Muscle of leg (tissue), 11 donors: ENCODE results near the gene RBM6. TPM values are rescaled to one million over a fixed set of nuclear protein-coding genes. Genes with fewer than 3 reads are reported as not detected.
"Not testable (repeated sequence)": the region's sequence is repeated elsewhere in the genome, so short reads cannot be mapped to it uniquely, and the experiment has no call there.

Experiments
- DNase-seq: peaks from one replicate; pipeline ENCODE4 v3.0.0; 2013
- H3K27ac ChIP-seq: one replicate; pipeline ENCODE4 v1.5.1; 2013; ENCODE audit warnings: mild to moderate bottlenecking, low read length, control low read depth
- H3K27me3 ChIP-seq: one replicate; pipeline ENCODE4 v1.6.1; 2013; ENCODE audit warnings: low read length; ENCODE audit not compliant: control insufficient read depth, insufficient read depth
- H3K36me3 ChIP-seq: one replicate; pipeline ENCODE4 v1.6.1; 2013; ENCODE audit warnings: low read length; ENCODE audit not compliant: control insufficient read depth, insufficient read depth
- H3K4me1 ChIP-seq: one replicate; pipeline ENCODE4 v1.6.1; 2013; ENCODE audit warnings: low read length; ENCODE audit not compliant: control insufficient read depth, insufficient read depth
- H3K4me3 ChIP-seq: one replicate; pipeline ENCODE4 v1.5.1; 2013; ENCODE audit warnings: low read length, control low read depth
- H3K9me3 ChIP-seq: replicated peaks from 2 replicates; pipeline ENCODE4 v1.6.1; 2013; ENCODE audit warnings: low read depth, low read length; ENCODE audit not compliant: control insufficient read depth
- WGBS: methylation state at CpG from one replicate; pipeline ENCODE4 v1.1.5; 2013; ENCODE audit warnings: missing lambda C conversion rate; ENCODE audit not compliant: insufficient coverage; 5-methylcytosine and 5-hydroxymethylcytosine counted together
- polyA plus RNA-seq, 8 donors: library from polyadenylated mRNA; unstranded; fragments of 120-200 nt; gene quantifications; one replicate each; pipeline versions ENCODE4 v1.2.1 to v1.2.3, GENCODE V29; 2013; ENCODE audit warnings: inconsistent platforms in 1 of 8, low replicate concordance in 1 of 8; ENCODE audit not compliant: insufficient read length in 8 of 8, insufficient read depth in 1 of 8
- total RNA-seq: library from RNA; stranded (reverse); fragments of 120-200 nt; gene quantifications from one replicate; pipeline ENCODE4 v1.2.4, GENCODE V29; 2013

The RBM6 gene
- total and polyA plus RNA-seq, 9 donors: 58.9 to 87.9 (median 65.9) TPM

DNA sequence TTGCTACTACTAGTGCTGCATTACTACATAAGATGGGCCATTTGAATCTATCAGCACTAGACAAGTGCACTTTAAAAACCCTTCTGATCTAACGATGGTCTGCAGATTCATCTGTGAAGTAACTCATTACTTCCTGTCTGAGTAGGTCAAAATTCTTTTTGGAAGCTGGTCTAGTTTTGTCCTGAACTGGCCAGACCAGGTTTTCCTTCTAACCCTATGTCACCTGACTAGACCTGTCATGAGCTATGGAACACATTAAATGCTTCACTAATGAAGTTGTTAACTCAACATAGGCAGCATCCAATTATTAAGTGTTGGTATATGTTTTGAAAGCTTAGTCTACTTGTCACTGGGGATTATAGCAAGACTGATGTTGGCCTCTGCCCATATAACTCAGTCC is 138.7 kb downstream of the RBM6 start:
- Histone ChIP-seq H3K4me3 (no peak overlapping the region), H3K27ac (no peak overlapping the region), H3K9me3 (no peaks in the 10 kb centered on the region), H3K4me1 (no peaks in the 10 kb centered on the region), H3K27me3 (no peaks in the 10 kb centered on the region), H3K36me3 (peaks cover 28% of the 10 kb centered on the region)
- DNase-seq: no peak
- no CpG with 5 or more reads among the region's 1 CpG for WGBS

DNA sequence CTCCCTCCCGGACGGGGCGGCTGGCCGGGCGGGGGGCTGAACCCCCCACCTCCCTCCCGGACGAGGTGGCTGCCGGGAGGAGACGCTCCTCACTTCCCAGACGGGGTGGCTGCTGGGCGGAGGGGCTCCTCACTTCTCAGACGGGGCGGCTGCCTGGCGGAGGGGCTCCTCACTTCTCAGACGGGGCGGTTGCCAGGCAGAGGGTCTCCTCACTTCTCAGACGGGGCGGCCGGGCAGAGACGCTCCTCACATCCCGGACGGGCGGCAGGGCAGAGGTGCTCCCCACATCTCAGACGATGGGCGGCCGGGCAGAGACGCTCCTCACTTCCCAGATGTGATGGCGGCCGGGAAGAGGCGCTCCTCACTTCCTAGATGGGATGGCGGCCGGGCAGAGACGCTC is 145.0 kb downstream of the RBM6 start:
- not testable (repeated sequence) for DNase-seq
- WGBS: no CpG with 5 or more reads among the region's 33 CpGs

DNA sequence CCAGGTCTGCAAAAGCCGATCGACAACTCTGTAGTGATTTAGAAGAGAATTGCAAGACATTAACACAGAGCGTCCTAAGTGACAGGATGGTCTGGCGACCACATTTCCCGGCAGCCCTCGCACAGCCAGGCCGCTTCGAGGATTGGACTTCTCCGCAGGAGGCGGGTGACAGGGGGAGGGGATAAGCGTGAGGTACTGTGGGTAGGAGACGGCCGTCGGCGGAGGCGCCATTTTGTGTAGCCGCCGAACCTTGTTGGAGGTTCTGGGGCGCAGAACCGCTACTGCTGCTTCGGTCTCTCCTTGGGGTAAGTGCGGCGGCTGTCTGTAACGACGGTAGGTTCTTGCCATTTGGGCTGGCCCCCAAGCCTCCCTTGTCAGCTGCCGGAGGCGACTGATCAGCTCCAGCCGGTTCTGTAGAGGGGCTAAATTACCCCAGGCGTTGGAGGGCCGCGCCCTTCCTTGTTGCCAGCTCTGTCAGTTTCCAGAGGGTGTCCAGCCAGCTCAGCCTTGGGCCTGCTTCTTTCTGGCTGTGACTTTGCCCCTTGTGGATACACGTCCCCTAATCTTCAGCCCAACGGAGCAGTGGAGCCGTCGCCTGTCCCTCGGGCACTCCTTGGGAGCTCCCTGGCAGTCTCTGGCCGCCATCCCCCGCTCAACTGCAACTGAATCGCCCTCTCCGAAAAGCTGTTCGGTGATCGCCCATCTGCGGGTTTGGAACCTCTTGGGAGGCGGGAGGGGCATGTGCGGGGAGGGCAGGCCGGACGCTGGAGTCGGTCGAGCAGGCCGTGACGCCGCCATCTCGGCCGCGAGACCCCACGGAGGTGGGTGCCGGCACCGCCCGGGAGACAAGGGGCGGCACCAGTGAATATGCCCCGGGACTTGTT is 149.0 kb downstream of the RBM6 start, which contains the start of gene RBM5:
RBM5 (plus strand) TSS at position 195 of the 884 bp plus-strand sequence. CDS start 1,516 bp downstream, outside the sequence.
- peak within 1 kb of the TSS; percentile 90 for H3K27ac ChIP-seq
- no peaks in the 10 kb centered on the region for H3K9me3 ChIP-seq
- peak within 1 kb of the TSS; percentile 68 for H3K4me3 ChIP-seq
- H3K4me1 ChIP-seq: peaks cover 4% of the 10 kb centered on the region
- H3K27me3 ChIP-seq: no peaks in the 10 kb centered on the region
- peaks cover 33% of the 10 kb centered on the region for H3K36me3 ChIP-seq
- DNase-seq: peak; percentile 97
- under 1% methylated on average over 61 of the region's 61 CpGs for WGBS

More for the DNA sequence above, 145.0 kb downstream of the RBM6 start:
- not testable (repeated sequence) for H3K9me3 ChIP-seq, H3K27me3 ChIP-seq, H3K27ac ChIP-seq, H3K36me3 ChIP-seq, H3K4me3 ChIP-seq, H3K4me1 ChIP-seq

DNA sequence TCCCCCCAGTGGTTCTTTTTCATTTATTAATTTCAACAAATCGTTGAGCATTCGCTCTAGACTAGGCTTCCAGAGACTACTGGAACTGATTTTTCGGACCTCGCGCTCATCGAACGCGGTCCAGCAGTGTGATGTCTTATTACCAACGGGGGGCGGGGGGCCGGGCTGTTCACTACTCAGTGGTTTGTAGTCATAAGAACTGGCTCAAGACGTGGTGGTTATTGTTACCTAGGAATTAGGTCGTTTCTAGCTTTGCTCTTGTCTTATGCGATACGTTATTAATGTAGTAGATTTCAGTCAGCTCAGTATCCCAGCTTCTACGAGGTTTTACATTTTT is 149.6 kb downstream of the RBM6 start:
- Histone ChIP-seq H3K27me3 (no peaks in the 10 kb centered on the region), H3K9me3 (no peaks in the 10 kb centered on the region), H3K4me1 (peaks cover 4% of the 10 kb centered on the region), H3K4me3 (peak overlapping the region; percentile 68), H3K27ac (peak overlapping the region; percentile 90), H3K36me3 (peaks cover 38% of the 10 kb centered on the region)
- DNase-seq: peak; percentile 49
- 0% methylated on average over 9 of the region's 16 CpGs for WGBS

DNA sequence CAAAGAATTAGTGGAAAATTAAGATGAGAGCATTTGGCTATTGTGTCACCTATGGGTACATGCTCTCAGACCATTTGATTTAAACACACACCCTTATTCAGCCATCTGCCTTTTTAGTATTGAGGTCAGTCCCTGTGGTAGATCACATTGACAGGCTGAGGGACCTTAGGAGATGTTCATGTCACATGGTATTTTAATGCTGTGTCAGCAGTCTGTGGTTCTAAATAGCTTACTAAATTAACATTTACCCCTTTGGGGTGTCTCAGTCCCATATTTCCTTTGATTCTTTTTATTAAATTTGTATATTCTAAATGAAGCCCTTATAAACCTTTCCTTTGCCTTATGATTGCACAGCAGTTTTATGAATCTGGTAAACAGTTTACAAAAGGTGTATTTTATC is 151.0 kb downstream of the RBM6 start:
- H3K4me1 ChIP-seq: peaks cover 4% of the 10 kb centered on the region
- no peaks in the 10 kb centered on the region for H3K9me3 ChIP-seq
- H3K27me3 ChIP-seq: no peaks in the 10 kb centered on the region
- H3K4me3 ChIP-seq: no peak overlapping the region
- peaks cover 50% of the 10 kb centered on the region for H3K36me3 ChIP-seq
- H3K27ac ChIP-seq: no peak overlapping the region
- DNase-seq: no peak

DNA sequence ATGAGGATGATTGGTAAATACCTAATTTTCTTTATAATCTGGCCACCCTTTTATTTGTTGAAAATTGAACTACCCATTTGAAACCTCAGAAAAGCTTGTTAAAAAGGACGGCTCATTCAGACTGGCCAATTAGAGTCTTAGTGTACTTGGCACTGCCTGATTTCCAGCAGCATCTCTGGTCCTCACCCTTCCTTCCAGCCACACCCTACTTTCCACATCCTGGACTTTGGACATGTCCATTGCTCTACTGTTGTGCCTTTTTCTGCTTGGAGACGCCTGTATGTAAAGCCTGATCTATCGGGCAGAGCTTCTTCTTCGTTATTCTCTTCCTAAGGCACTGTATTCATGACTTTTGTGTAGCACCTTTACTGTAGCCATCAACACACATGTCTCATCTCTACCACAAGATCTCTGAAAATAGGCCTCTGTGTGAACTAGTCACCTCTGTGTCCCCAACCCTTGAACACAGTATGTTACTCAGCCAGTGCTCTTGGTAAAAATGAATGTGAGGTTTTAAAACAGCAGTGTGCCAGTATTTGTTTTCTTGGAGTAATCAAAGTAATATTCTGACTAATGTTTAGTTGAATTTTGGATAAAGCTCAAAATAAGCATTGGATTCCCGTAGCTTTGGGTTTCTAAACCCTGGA is 155.5 kb downstream of the RBM6 start:
- Histone ChIP-seq H3K9me3 (no peaks in the 10 kb centered on the region), H3K4me3 (no peak overlapping the region), H3K27me3 (no peaks in the 10 kb centered on the region), H3K36me3 (peaks cover 86% of the 10 kb centered on the region), H3K4me1 (peaks cover 3% of the 10 kb centered on the region), H3K27ac (no peak overlapping the region)
- 93% methylated on average over 4 of the region's 5 CpGs for WGBS
- DNase-seq: no peak

DNA sequence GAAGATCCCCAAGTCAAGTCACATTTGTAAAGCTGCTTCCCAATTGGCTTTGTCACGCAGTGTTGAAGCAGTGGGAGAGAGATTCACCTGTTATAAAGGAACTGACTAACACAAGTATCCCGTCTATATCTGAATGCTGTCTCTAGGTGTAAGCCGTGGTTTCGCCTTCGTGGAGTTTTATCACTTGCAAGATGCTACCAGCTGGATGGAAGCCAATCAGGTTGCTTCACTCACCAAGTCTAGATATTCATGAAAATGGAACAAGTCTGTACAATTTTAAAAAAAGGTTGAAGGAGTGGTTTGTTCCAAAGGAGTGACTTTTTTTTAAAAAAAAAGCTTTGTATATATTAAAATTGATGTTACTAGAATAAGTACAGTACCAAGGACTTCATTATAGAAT is 160.4 kb downstream of the RBM6 start:
- Histone ChIP-seq H3K36me3 (peaks cover 87% of the 10 kb centered on the region), H3K4me1 (no peaks in the 10 kb centered on the region), H3K27ac (no peak overlapping the region), H3K27me3 (no peaks in the 10 kb centered on the region), H3K9me3 (no peaks in the 10 kb centered on the region), H3K4me3 (no peak overlapping the region)
- no peak for DNase-seq
- WGBS: no CpG with 5 or more reads among the region's 5 CpGs

DNA sequence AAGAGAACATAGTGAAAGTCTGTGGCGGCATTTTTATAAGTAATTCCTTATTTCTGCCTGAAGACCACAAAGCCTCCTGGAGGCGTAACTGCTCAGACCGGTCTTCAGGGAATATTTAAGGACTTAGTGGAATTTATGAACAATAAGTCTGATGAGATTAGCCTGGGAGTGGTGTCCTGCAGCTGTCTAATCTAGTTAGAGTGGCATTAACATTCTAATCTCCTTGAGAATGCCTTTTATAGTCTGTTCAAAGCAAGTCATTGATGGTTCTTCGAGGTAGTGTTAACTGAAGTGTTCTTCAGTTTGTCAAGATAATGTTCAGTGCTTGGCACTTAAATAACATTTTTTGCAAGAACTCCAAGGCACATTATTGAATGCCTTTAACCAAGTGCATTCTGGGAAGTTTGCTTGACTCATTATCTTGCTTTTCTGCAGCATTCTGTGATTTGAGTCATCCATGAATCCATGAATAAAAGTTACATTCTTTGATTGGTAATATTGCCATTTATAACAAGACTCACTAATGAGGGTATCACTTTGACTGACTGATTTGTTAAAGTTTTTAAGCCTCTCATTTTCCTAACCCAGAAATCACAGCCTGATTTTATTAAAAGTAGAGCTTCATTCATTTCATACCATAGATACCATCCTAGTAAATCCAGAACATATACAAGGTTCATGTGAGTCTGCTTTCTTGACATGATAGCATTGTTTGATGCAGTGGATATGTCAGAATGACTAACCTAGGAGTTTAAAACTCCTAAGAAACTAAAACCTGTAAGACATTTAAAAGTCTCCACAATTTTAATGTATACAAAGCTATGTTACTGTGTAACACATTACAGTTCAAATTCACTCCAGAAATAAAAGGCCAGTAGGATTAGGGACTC is 161.3 kb downstream of the RBM6 start:
- Histone ChIP-seq H3K9me3 (no peaks in the 10 kb centered on the region), H3K4me1 (no peaks in the 10 kb centered on the region), H3K27me3 (no peaks in the 10 kb centered on the region), H3K27ac (no peak overlapping the region), H3K36me3 (peaks cover 84% of the 10 kb centered on the region), H3K4me3 (no peak overlapping the region)
- no peak for DNase-seq
- 60% methylated on average over 2 of the region's 4 CpGs for WGBS

DNA sequence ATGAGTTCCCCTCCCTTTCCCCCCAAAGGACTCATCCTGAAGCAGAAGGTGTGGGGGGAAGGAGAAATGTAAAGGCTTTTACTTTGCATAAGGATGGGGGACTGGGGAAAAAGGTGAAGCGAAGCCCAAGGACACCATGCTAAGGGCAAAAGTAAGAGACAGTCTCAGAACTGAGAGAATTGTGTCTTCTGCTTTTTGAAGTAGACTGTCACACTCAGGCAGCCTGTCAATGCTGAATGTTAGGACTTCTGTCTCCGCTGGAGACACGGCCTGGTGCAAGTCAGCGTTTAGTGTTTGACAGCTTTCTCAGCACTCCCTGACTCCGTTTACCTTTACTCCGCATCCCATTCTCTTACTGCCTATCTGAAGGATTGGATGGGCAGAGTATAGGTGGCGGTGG is 162.6 kb downstream of the RBM6 start:
- Histone ChIP-seq H3K4me3 (no peak overlapping the region), H3K27ac (no peak overlapping the region), H3K36me3 (peaks cover 85% of the 10 kb centered on the region), H3K9me3 (no peaks in the 10 kb centered on the region), H3K27me3 (no peaks in the 10 kb centered on the region), H3K4me1 (no peaks in the 10 kb centered on the region)
- DNase-seq: no peak
- WGBS: 93% methylated on average over 4 of the region's 7 CpGs

DNA sequence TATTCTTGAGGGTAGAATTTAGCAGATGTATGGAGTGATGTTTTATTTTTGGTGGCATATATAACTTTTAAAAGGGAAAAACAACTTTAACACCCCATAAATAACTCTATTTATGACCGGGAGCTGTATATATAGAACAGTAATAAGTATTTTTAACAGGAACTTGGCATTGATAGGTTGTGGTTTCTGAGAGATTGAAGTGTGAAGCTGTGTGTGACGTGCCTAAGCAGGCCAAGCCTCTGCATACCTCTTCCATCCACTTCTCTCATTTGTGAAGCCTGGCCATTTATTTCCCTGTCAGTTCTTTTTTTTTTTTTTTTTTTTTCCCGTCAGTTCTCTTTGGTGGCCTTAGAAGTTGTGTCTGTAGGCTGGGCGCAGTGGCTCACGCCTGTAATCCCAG is 171.8 kb downstream of the RBM6 start:
- H3K9me3 ChIP-seq: no peaks in the 10 kb centered on the region
- no peaks in the 10 kb centered on the region for H3K27me3 ChIP-seq
- no peaks in the 10 kb centered on the region for H3K4me1 ChIP-seq
- no CpG with 5 or more reads among the region's 5 CpGs for WGBS
- H3K36me3 ChIP-seq: peaks cover 89% of the 10 kb centered on the region
- H3K4me3 ChIP-seq: no peak overlapping the region
- no peak for DNase-seq
- H3K27ac ChIP-seq: peak overlapping the region; percentile 17
